Right atrium auricular region (tissue), 2 donors: ENCODE results near the gene ATF5. TPM values are rescaled to one million over a fixed set of nuclear protein-coding genes. Genes with fewer than 3 reads are reported as not detected.
"Not testable (repeated sequence)": the region's sequence is repeated elsewhere in the genome, so short reads cannot be mapped to it uniquely, and the experiment has no call there.

Experiments
- DNase-seq: peaks from one replicate; pipeline ENCODE4 v3.0.0-alpha.2; 2019; ENCODE audit warnings: low spot score
- H3K27ac ChIP-seq, 2 donors: fragments of 200-600 bp; sonication (generic); 1 replicate in 1 of 2; 2 replicates in 1 of 2; pipeline ENCODE4 v1.5.1; 2016 to 2019
- H3K27me3 ChIP-seq, 2 donors: fragments of 200-600 bp; sonication (generic); one replicate each; pipeline versions ENCODE4 v1.5.1 to v1.6.0; 2017 to 2019
- H3K36me3 ChIP-seq: fragments of 200-600 bp; sonication (generic); one replicate; pipeline ENCODE4 v1.5.1; 2016
- H3K4me1 ChIP-seq, 2 donors: fragments of 200-600 bp; sonication (generic); one replicate each; pipeline versions ENCODE4 v1.5.1 to v1.6.0; 2017 to 2019
- H3K4me3 ChIP-seq, 2 donors: fragments of 200-600 bp; sonication (generic); 1 replicate in 1 of 2; 2 replicates in 1 of 2; pipeline ENCODE4 v1.5.1; 2017 to 2019; ENCODE audit warnings: mild to moderate bottlenecking in 1 of 2, moderate library complexity in 1 of 2
- H3K9me3 ChIP-seq, 2 donors: fragments of 200-600 bp; sonication (generic); one replicate each; pipeline ENCODE4 v1.5.1; 2019
- total RNA-seq, 2 donors: library from RNA; depleted of rRNA; stranded (reverse); fragments of >200 nt; gene quantifications; one replicate each; pipeline ENCODE4 v1.1.0, GENCODE V29; 2016
- TF ChIP-seq, protein P1 (sequence below), 2 donors: fragments of 200-600 bp; sonication (generic); IDR thresholded peaks; one replicate each; pipeline ENCODE4 v1.5.1; 2019; ENCODE audit warnings: antibody characterized with exemption in 2 of 2

The ATF5 gene
- total RNA-seq, 2 donors from 2014 or later = 3.8 to 5.9 TPM

GRCh38 chr19:49939721-49940481, 10.9 kb downstream of the ATF5 start:
- DNase-seq = no peak

DNA sequence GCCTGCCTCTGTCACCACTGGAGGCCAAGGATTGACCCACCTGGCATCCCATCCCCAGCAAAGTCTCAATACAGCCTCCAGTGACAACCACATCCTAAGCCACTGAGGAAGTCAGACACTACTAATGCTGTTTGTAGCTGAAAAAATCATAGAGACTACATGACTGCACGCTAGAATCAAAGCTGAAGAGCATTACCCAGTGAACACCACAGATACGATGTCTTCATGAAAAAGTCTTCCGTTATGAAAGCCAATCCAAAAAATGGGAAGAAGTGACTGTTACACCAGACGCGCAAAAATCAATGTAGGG, 11.4 kb downstream of the ATF5 start:
- no peak for DNase-seq
- Histone ChIP-seq H3K27me3 (no peaks in the 10 kb centered on the region), H3K4me1 (peaks cover 0 to 8% of the 10 kb centered on the region in 2 donors), H3K9me3 (no peaks in the 10 kb centered on the region), H3K36me3 (no peaks in the 10 kb centered on the region), H3K4me3 (no peak overlapping the region), H3K27ac (no peak overlapping the region)
- TF ChIP-seq, protein P1, sequence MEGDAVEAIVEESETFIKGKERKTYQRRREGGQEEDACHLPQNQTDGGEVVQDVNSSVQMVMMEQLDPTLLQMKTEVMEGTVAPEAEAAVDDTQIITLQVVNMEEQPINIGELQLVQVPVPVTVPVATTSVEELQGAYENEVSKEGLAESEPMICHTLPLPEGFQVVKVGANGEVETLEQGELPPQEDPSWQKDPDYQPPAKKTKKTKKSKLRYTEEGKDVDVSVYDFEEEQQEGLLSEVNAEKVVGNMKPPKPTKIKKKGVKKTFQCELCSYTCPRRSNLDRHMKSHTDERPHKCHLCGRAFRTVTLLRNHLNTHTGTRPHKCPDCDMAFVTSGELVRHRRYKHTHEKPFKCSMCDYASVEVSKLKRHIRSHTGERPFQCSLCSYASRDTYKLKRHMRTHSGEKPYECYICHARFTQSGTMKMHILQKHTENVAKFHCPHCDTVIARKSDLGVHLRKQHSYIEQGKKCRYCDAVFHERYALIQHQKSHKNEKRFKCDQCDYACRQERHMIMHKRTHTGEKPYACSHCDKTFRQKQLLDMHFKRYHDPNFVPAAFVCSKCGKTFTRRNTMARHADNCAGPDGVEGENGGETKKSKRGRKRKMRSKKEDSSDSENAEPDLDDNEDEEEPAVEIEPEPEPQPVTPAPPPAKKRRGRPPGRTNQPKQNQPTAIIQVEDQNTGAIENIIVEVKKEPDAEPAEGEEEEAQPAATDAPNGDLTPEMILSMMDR (IDR thresholded peaks at IDR 0.05) = no peak

More at GRCh38 chr19:49939721-49940481, 10.9 kb downstream of the ATF5 start:
- Histone ChIP-seq H3K4me1 (peaks cover 0 to 8% of the 10 kb centered on the region in 2 donors), H3K27ac (no peak overlapping the region), H3K9me3 (no peaks in the 10 kb centered on the region), H3K36me3 (no peaks in the 10 kb centered on the region), H3K4me3 (no peak overlapping the region), H3K27me3 (no peaks in the 10 kb centered on the region)
- TF ChIP-seq, protein P1 (IDR thresholded peaks at IDR 0.05) = no peak

DNA sequence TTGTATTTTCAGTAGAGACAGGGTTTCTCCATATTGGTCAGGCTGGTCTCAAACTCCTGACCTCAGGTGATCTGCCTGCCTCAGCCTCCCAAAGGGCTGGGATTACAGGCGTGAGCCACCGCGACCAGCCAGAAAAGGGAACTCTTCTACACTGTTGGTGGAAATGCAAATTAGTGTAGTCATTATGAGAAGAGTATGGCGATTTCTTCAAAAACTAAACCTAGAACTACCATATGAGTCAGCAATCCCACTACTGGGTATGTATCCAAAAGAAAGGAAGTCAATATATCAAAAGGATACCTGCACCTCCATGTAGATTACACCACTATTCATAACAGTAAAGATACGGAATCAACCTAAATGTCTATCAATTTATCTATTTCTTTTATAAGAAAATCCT, 15.6 kb downstream of the ATF5 start:
- not testable (repeated sequence) for H3K36me3 ChIP-seq, H3K4me1 ChIP-seq, H3K9me3 ChIP-seq, DNase-seq, H3K4me3 ChIP-seq, H3K27me3 ChIP-seq, H3K27ac ChIP-seq

DNA sequence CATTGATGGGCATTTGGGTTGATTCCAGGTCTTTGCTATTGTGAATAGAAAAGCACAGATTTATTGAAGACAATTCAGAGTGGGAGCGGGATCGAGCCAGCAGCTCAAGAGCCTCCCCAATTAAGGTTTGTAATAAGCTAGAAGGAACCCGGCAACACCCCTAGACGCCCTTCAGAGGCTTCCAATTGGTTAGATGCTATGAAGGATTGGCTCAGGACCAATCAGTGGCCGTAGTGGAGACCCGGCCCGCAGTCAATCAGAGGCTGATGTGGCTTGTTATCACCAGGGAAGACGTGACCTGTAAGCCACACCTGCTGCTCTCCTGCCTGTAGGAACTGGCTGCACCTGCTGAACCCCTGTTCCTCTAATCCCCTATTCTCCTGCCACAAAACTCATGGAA, 17.4 kb downstream of the ATF5 start:
- Histone ChIP-seq H3K27me3 (no peaks in the 10 kb centered on the region), H3K9me3 (no peaks in the 10 kb centered on the region), H3K4me1 (no peaks in the 10 kb centered on the region), H3K27ac (no peak overlapping the region), H3K4me3 (no peak overlapping the region), H3K36me3 (no peaks in the 10 kb centered on the region)
- TF ChIP-seq, protein P1 (IDR thresholded peaks at IDR 0.05) = no peak
- DNase-seq = no peak

DNA sequence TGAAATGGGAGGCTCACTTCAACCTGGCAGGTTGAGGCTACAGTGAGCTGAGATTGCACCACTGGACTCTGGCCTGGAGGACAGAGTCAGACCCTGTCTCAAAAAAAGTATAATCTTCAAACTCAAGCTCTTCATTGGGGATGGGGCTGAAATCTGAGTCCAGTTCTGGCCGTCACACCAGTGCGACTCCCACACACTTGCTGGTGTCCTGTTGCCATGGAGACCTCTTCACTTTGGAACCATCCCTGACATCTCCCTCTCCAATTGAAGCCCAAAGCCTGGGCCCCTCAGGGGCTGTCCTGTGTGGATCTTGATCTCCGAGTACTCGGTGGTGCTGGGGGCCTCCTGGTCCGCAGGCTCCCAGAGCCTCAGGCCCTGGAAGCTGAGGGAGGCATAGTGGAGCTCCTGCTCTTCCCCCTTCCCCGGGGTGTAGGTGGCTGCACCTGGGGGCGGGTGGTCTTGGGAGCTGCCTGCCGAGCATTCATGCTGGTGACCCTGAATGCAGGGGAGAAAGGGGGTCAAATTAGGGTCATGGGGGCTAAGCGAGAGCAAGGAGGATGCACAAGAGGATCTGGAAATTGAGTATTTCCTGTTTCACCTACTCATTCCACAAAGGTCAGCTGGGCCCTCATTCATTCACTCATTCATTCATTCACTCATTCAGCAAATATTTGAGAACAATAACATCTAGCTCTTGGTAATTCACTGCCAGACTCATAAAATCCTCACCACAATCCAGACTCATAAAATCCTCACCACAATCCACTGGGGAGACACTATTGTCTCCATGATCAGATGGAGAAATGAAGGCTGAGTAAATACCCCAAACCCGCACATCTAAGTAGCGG, 21.0 kb downstream of the ATF5 start:
- H3K27me3 ChIP-seq = no peaks in the 10 kb centered on the region
- no peak for DNase-seq

GRCh38 chr19:49950590-49950948, 21.6 kb downstream of the ATF5 start:
- Histone ChIP-seq H3K9me3 (no peaks in the 10 kb centered on the region), H3K4me1 (peaks cover 0 to 21% of the 10 kb centered on the region in 2 donors), H3K27ac (no peak overlapping the region), H3K4me3 (no peak overlapping the region), H3K36me3 (no peaks in the 10 kb centered on the region), H3K27me3 (no peaks in the 10 kb centered on the region)
- no peak for DNase-seq
- TF ChIP-seq, protein P1 (IDR thresholded peaks at IDR 0.05) = no peak

More for the DNA sequence above, 21.0 kb downstream of the ATF5 start:
- peaks cover 0 to 16% of the 10 kb centered on the region in 2 donors for H3K4me1 ChIP-seq
- H3K4me3 ChIP-seq = no peak overlapping the region
- H3K9me3 ChIP-seq = no peaks in the 10 kb centered on the region
- H3K36me3 ChIP-seq = no peaks in the 10 kb centered on the region
- TF ChIP-seq, protein P1 (IDR thresholded peaks at IDR 0.05) = no peak
- no peak overlapping the region for H3K27ac ChIP-seq
